Measurements from ENCODE around the gene CMTM7. TPM values are rescaled to one million over a fixed set of nuclear protein-coding genes. Genes with fewer than 3 reads are reported as not detected.

The CMTM7 gene
- total and polyA plus RNA-seq, 9 of the 15 experiments (the other 6 are each of a cell fraction or from before 2014, with no cell fraction given): 0.03 to 1.6 (median 0.42) TPM; not detected in 4

DNA sequence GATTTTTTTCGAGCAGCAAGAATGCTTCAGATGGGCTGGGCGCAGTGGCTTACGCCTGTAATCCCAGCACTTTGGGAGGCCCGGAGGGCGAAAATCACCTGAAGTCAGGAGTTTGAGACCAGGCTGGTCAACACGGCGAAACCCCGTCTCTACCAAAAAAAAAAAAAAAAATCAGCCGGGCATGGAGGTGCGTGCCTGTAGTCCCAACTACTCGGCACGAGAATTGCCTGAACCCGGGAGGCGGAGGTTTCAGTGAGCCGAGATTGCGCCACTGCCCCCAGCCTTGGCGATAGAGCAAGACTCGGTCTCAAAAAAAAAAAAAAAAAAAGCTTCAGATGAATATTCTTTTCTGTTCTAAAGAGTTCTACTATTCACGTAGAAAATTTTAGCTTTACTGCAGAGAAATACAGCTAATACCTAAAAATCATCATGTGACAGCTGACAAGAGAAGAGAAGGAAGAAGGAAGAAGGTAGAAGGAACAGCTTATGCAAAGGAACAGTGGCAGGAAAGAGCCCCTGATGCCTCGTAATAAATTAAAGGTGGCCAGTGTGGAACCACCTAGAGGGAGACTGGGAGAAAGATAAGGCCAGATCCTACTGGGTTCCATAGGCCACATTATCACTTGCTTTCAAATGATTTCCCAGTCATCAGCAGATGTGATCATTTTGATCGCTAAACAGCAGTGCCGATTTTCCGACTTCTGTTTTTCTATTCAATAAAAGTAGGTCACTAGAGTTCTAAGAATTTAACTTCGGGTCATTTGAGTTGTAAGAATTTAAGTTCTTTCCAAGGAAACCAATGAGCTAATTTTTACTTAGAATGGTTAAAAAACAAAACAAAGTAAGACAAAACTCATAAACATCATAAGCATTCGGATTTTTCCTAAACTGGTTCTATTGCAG is 109.5 kb downstream of the CMTM7 start (continued):
- TF ChIP-seq, protein P1, sequence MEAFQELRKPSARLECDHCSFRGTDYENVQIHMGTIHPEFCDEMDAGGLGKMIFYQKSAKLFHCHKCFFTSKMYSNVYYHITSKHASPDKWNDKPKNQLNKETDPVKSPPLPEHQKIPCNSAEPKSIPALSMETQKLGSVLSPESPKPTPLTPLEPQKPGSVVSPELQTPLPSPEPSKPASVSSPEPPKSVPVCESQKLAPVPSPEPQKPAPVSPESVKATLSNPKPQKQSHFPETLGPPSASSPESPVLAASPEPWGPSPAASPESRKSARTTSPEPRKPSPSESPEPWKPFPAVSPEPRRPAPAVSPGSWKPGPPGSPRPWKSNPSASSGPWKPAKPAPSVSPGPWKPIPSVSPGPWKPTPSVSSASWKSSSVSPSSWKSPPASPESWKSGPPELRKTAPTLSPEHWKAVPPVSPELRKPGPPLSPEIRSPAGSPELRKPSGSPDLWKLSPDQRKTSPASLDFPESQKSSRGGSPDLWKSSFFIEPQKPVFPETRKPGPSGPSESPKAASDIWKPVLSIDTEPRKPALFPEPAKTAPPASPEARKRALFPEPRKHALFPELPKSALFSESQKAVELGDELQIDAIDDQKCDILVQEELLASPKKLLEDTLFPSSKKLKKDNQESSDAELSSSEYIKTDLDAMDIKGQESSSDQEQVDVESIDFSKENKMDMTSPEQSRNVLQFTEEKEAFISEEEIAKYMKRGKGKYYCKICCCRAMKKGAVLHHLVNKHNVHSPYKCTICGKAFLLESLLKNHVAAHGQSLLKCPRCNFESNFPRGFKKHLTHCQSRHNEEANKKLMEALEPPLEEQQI (IDR thresholded peaks at IDR 0.05): 0 out of 2 replicates have a peak, but pooled peaks have one; percentile 20

GRCh38 chr3:32501783-32502117 is 110.1 kb downstream of the CMTM7 start:
- CTCF ChIA-PET (ENCODE audit: low intra/inter-chr PET ratio): no interaction called here
- in situ Hi-C loops (cut with MboI): no loop called here
- TF ChIP-seq RREB1 (CRISPR knock-in tag; IDR thresholded peaks at IDR 0.05) (no peak), PPARD (CRISPR knock-in tag; IDR thresholded peaks at IDR 0.05) (no peak), SMAD3 (CRISPR knock-in tag; conservative IDR thresholded peaks at IDR 0.05) (no peak), RBM25 (IDR thresholded peaks at IDR 0.05; ENCODE audit: low read depth, low read length, severe bottlenecking) (peak; percentile 1), CTCF (IDR thresholded peaks at IDR 0.05 in 2 of 3, conservative IDR thresholded peaks at IDR 0.05 in 1 of 3; ENCODE audit: insufficient read depth in 2 of 3, low read depth in 1 of 3, low read length in 3 of 3) (no peak), LEF1 (IDR thresholded peaks at IDR 0.05) (peak; percentile 68), ZNF695 (CRISPR knock-in tag; IDR thresholded peaks at IDR 0.05) (no peak)

More at GRCh38 chr3:32501783-32502117, 110.1 kb downstream of the CMTM7 start:
- FAIRE-seq (no peak), DNase-seq (ENCODE audit: extremely low read depth in 1 of 4, low spot score in 3 of 4) (peak in 1 of 4 experiments; percentile 24), ATAC-seq (peak; percentile 4)
- no peaks in the 10 kb centered on the region for H3K27me3 ChIP-seq (ENCODE audit: control insufficient read depth in 2 of 2, insufficient read depth in 2 of 2, low read length in 2 of 2)
- POLR2A ChIA-PET: interaction anchor here (0.6 to 1.1 kb wide), 3 partner anchors 8 to 34 kb away, joined by 3 to 5 read pairs (median 4); no protein-coding TSS in a partner anchor
- no TSS peak for BruUV-seq (replicated peaks)
- H3K36me3 ChIP-seq (ENCODE audit: control insufficient read depth, insufficient read depth, low read length): no peaks in the 10 kb centered on the region; the same call in 1 of the 3 replicates
- peak overlapping the region; percentile 93 for H3K4me2 ChIP-seq (ENCODE audit: insufficient read depth, low read length)
- H4K20me1 ChIP-seq (replicated peaks; ENCODE audit: control insufficient read depth, insufficient read depth, low read length): peaks cover 6% of the 10 kb centered on the region
- H2AFZ ChIP-seq (ENCODE audit: low read depth, low read length): peak overlapping the region; percentile 99
- peaks cover 13 to 23% of the 10 kb centered on the region in 2 experiments; a peak in 4 of 5 replicates for H3K4me1 ChIP-seq (replicated peaks in 1 of 2; ENCODE audit: control insufficient read depth in 2 of 2, insufficient read depth in 2 of 2, low read length in 2 of 2)
- H3K9ac ChIP-seq (ENCODE audit: insufficient read depth in 1 of 2, low read depth in 2 of 2, low read length in 2 of 2): peak overlapping the region; percentile 83 to 93; a peak in 3 of 4 replicates
- no peaks in the 10 kb centered on the region for H3K9me3 ChIP-seq (replicated peaks; ENCODE audit: control insufficient read depth, insufficient read depth, low read depth, low read length)
- peak overlapping the region; percentile 94 for H3K4me3 ChIP-seq
- H3K9me1 ChIP-seq (ENCODE audit: control insufficient read depth, insufficient read depth, low read length): no peaks in the 10 kb centered on the region
- peak overlapping the region; percentile 86 for H3K27ac ChIP-seq (ENCODE audit: extremely low read depth, low read depth, low read length)
- peaks cover 44% of the 10 kb centered on the region for H3K79me2 ChIP-seq (ENCODE audit: control insufficient read depth, insufficient read depth, low read length)
- intact Hi-C loops (cut with micrococcal nuclease): loop anchor here (1.0 kb wide), 1 partner anchor 69 kb away; the partner anchor contains the start of gene DYNC1LI1
- WGBS (ENCODE audit: insufficient coverage, low coverage, missing lambda C conversion rate): 1% methylated on average over 4 of the region's 4 CpGs

All from K562 (cell line).